Measurements from ENCODE around the gene MEG3.

Gene MEG3

GRCh38 chr14:100857233-100857922 is 31.5 kb downstream of the MEG3 start:
- DNase-seq (ENCODE audit: low read depth), result no peak
- no peak overlapping the region for H3K4me3 ChIP-seq (ENCODE audit: low read depth, low read length)
- TF ChIP-seq CTCF (IDR thresholded peaks at IDR 0.05; ENCODE audit: low read depth, low read length, missing control alignments), result no peak

- TF ChIP-seq CTCF (IDR thresholded peaks at IDR 0.05; ENCODE audit: low read depth, low read length, missing control alignments), result no peak
- no peak for DNase-seq (ENCODE audit: low read depth)
- no peak overlapping the region for H3K4me3 ChIP-seq (ENCODE audit: low read depth, low read length)
Measured at GRCh38 chr14:100857923-100858837, 32.3 kb downstream of the MEG3 start.

- DNase-seq (ENCODE audit: low read depth), result no peak
- no peak for TF ChIP-seq CTCF (IDR thresholded peaks at IDR 0.05; ENCODE audit: low read depth, low read length, missing control alignments)
- H3K4me3 ChIP-seq (ENCODE audit: low read depth, low read length), result no peak overlapping the region
Measured at GRCh38 chr14:100858838-100859220, 32.9 kb downstream of the MEG3 start.

- no peak for DNase-seq (ENCODE audit: low read depth)
- no peak for TF ChIP-seq CTCF (IDR thresholded peaks at IDR 0.05; ENCODE audit: low read depth, low read length, missing control alignments)
- no peak overlapping the region for H3K4me3 ChIP-seq (ENCODE audit: low read depth, low read length)
Measured at GRCh38 chr14:100859781-100860180, 33.9 kb downstream of the MEG3 start.

GRCh38 chr14:100860556-100861187 is 34.8 kb downstream of the MEG3 start:
- no peak overlapping the region for H3K4me3 ChIP-seq (ENCODE audit: low read depth, low read length)
- TF ChIP-seq CTCF (IDR thresholded peaks at IDR 0.05; ENCODE audit: low read depth, low read length, missing control alignments), result no peak
- DNase-seq (ENCODE audit: low read depth), result no peak

GRCh38 chr14:100861188-100861936 is 35.4 kb downstream of the MEG3 start:
- no peak overlapping the region for H3K4me3 ChIP-seq (ENCODE audit: low read depth, low read length)
- TF ChIP-seq CTCF (IDR thresholded peaks at IDR 0.05; ENCODE audit: low read depth, low read length, missing control alignments), result no peak
- DNase-seq (ENCODE audit: low read depth), result no peak
